ENCODE results near the gene MFF.

Gene MFF, protein sequence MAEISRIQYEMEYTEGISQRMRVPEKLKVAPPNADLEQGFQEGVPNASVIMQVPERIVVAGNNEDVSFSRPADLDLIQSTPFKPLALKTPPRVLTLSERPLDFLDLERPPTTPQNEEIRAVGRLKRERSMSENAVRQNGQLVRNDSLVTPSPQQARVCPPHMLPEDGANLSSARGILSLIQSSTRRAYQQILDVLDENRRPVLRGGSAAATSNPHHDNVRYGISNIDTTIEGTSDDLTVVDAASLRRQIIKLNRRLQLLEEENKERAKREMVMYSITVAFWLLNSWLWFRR

DNA sequence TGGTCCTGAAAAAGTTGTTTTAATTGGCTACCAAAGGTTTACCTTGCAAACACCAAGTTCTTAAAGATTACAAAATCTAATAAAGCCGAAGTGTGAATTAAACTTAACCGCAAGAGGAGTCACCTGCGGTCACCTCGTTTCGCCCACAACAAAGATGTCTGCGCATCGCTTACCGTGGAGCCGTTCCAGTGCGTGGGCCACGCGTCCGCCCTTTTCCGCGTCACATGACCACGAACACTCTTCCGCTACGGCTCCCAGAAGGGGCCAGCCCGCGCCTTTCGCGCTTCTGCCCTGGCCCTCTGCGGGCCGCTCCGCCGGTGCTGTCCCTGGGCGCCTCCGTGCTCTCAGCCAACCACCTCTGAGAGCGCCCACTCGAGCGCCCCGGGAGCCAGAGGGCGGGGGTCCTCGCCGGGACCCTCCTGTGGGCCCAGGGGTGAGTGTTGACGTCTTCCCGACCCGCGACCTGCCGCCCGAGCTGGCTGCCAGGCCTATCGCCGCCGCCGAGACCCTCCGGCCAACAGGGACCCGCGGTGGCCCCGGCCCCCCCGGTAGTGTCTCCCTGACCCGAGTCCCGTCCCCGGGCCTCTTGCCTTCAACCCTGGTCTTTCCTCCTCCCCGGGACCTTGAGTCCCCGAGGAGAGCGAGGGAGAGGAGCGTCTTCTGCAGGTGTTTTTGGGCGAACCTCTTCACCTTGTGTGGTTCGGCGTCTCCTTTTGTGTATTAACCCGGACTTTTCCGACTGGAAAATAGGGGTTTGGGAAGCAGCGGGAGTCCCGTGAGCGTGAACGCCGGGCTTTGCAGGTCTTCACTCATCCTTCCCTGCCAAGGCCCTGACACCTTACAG lies at the start of gene MFF:
TSS of gene MFF (plus strand) at position 257 of the 844 bp plus-strand sequence. CDS start 5,415 bp downstream, outside the sequence.
- DNase-seq (ENCODE audit: low spot score) (peak; percentile 93), FAIRE-seq (peak; percentile 93)

DNA sequence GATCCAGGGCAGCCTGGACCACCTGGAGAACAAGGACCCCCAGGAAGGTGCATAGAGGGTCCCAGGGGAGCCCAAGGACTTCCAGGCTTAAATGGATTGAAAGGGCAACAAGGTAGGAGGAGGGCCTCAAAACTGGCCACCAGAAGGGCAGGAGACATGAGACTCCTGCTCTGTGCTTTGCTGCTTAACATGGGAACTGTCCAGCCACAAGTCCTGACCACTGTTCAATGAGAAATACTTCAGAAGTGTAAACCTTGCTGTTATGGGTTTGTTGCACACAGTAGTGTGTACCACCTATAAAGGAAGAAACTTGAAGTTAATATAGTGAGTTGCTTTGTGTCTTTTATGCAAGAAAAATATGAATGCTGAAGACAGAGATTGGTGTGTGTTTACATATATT lies 44.2 kb upstream of the MFF start:
- FAIRE-seq (no peak), DNase-seq (ENCODE audit: low spot score) (no peak)

DNA sequence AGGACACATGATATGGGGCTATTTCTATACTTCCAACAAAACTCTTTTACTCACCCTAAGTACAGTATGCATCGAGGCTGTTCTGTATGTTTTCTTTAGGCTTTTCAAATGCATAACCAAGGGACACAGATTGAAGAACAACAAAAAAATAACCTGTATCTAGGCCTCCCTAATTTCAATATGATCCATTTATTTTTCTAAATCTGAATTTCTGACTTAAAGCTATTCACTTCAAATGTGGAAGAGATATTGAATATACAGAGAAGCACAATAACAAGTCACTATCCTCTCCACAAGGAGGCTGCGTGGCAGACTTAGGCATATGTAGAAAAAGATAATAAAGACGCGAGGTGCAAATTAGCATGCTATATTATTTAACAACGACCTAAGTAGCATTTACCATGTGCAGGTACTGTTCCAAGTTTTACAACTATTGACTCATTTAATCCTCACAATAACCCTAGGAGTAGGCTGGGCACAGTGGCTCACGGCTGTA lies 39.3 kb upstream of the MFF start:
- FAIRE-seq (no peak), DNase-seq (ENCODE audit: low spot score) (no peak)

DNA sequence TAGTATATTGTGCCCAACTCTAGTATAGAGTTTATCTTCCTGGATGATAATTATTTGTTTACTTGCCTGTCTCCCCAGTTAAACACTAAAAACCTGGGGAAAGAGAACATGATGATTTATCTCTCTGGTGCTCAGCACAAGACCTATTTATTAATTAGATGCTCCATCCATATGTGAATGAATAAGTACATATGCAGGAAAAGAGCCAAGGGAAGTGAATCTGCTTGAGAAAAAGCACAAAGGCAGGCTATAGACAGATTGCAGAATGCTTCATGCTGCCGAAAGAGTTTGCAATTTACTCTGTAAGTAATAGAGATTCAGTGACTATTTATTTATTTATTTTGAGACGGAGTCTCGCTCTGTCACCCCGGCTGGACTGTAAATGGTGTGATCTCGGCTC lies 37.3 kb upstream of the MFF start:
- DNase-seq (ENCODE audit: low spot score) (no peak), FAIRE-seq (no peak)

DNA sequence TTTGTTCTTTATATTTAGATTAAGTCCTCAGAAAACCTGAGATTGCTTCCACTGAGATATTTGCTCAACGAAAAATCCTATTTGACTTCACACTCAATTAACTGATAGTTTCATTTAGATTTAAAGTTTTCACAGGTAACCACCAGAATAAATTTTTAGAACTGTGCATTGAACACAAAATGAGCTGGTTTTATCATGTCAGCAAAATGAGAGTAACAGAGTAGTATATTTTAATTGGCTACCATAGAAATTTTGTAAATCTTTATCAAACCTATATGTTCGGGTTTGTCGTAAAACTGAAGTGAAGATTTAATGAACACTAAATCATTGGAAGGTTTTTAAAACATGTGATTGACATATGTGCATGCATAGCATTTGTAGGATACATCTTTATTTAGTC lies 32.7 kb upstream of the MFF start:
- DNase-seq (ENCODE audit: low spot score) (no peak), FAIRE-seq (no peak)

DNA sequence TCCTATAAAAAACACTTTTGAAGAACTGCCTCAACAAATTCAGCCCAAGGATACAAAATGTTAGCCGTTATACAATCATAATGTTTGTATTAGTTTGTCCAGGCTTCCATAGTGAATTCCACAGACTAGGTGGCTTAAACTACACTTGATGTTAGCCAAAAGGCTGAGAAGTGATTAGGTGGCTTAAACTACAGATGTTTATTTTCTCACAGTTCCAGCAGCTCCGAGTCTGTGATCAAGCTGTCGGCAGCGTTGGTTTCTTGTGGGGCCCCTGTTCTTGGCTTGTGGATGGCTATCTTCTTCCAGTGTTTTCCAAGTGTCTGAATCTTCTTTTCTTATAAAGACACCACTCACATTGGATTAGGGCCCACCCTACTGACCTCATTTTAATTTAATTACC lies 31.5 kb upstream of the MFF start:
- no peak for FAIRE-seq
- DNase-seq (ENCODE audit: low spot score) = no peak

DNA sequence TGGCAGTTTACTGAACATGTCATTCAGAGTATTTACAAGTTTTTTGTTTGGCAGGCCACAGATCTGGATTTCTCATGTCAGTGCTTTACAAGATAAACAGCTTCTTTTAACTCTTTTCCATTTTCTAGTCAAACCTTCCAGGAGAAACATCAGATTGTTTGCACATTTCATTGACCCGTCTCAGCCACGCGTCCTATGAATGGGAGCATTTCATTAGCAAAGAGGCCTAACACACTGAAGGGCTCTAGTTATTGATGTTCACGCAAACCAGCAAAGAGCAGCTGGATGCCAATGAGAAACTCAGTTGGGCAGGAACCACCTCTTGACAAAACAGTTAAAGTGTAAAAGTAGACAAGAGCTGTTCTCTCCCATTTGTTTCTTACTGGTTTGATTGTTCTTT lies 29.2 kb upstream of the MFF start:
- FAIRE-seq (no peak), DNase-seq (ENCODE audit: low spot score) (no peak)

DNA sequence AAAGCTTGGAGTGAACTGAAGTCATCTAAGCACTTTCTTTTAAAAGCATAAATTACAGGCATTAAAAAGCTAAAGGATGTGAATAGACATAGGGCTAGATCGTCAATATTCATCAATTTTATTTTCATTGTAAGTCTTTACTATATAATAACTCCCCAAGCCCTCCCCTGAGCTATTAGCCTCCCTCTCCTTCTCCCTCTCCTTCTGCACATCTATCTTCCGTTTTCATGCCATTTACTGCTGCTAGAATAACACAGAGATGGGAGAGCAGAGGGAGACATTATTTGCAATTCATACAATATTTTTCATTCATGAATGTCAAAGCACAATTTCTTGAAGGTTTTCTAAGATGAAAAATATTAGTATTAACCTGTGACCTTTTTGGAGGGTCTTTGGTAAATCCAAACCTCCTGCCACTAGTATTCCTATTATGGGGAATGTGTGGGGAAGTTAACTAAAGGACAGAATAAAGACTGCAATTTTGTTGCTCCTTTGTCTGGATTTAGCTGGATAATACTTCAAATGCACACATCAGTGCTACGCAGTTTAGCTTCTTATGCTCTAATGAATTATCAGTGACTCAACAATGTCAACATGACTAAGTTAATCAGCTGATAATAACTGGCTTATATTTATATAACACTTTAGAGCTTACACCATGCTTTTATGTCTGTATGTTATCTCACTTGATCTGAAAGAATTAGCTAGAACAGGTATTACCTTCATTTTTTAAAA lies 28.2 kb upstream of the MFF start:
- FAIRE-seq (no peak), DNase-seq (ENCODE audit: low spot score) (no peak)

DNA sequence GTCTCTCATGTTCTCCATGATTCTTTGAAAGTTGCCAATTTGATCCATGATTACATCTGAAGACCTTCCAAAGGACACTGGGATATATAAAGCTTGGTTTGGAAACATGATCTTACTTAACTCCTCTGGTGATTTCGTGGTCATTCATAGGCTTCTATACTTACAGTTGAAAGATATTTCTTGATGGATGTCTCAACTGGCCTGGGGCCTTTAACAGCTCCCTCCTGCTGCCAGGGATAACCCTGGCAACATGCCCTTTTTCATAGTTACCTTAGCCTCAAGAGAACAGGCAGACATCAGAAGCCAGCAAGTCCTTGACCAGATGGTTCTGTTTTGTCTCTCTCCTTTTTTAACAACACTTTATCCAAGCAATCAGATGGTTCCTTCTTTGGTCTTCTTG lies 23.5 kb upstream of the MFF start:
- no peak for FAIRE-seq

DNA sequence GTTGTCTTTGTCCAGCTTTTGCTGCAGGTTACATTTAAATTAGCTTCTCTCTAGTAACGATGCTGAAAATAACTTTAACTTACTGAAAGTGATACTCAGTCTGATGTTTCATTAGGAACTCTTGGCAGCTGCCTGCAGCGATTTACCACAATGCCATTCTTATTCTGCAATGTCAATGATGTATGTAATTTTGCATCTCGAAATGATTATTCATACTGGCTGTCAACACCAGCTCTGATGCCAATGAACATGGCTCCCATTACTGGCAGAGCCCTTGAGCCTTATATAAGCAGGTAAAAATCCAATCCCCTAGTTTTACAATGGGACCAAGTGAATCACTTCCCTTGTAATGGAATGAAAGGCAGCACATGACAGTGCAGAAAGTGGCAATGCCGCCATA lies 16.3 kb upstream of the MFF start:
- DNase-seq (ENCODE audit: low spot score) (peak; percentile 9), FAIRE-seq (no peak)

More for the DNA sequence above, 23.5 kb upstream of the MFF start:
- DNase-seq (ENCODE audit: low spot score) = no peak

DNA sequence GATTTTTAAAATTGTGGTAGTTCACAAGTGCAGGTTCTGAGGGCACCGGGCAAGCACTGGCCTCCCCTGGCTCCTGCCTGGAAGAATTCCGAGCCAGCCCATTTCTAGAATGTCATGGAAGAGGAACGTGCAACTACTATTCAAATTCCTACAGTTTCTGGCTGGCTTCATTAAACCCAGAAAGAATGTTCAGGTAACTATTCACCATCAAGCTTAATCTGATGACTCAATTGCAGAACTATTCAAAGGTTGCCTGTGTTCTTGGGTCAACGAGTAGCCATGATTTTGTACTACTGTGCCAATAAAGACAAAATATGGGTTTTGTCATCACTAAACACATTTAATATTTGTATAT lies 14.3 kb upstream of the MFF start:
- FAIRE-seq (no peak), DNase-seq (ENCODE audit: low spot score) (peak; percentile 49)

DNA sequence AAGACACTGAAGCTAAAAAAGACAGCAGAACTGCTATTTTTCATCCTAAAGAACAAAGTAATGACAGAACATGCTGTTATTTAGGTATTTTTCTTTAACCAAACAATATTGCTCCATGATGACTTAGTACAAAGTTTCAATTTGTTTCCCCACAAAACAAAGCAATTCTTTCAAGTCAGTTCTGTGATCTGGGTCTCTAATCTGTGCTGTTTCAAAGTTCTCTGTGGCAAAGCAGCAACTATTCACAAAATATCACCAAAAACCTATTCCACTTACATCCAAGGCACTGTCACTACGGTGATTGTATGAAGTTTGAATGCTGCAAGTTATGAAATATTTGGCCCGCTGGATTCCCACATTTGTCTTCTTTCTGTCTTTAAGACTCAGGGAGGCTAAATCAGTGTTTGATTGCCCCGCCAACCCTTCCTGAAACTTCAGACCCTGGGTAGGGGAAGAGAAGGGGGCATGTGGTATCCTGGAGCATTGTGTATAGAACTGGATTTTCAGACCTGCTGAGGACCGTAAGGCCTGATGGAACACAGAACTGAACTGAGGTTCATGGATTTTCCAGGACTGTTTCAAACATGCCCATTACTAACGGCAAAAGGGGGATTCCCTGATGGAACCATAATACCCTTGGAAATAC lies 13.1 kb upstream of the MFF start:
- no peak for DNase-seq (ENCODE audit: low spot score)
- FAIRE-seq = peak; percentile 13

DNA sequence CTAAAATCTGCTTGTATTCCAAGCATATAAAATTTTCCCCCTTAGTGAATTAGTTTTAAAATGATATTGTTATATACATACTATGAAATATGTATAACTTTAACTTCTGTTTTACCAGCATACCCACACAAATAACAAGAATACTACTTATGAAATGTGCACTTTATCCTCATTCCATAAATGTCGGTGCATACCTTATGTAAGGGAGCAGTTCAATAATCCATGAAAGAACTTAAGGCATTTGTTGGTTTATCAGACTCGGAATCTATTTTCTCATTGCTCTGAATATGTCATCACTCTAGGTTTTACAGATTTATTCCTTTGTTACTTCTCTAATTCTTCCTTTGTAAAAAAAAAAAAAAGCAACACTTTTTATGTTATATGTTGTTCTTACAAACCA lies 12.5 kb upstream of the MFF start:
- no peak for DNase-seq (ENCODE audit: low spot score)
- no peak for FAIRE-seq

DNA sequence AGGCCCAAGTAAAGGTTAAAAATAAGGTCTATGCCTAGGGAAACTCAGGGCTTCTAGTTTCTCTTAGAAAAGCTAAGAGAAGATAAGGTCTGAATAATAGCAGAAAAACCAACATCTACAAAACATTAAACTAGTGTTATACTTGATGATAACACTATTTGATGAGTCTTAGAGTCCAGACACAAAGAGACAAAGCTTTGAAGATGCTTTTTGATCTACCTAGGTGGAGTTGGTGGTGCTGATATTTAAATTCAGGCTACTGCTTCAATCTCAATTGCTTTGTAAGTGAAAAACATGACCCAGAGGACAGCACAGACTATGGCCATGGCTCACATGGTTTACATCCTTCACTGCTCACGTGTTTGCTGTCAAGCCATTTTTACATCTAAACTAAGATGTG lies 11.7 kb upstream of the MFF start:
- DNase-seq (ENCODE audit: low spot score) (no peak), FAIRE-seq (no peak)

DNA sequence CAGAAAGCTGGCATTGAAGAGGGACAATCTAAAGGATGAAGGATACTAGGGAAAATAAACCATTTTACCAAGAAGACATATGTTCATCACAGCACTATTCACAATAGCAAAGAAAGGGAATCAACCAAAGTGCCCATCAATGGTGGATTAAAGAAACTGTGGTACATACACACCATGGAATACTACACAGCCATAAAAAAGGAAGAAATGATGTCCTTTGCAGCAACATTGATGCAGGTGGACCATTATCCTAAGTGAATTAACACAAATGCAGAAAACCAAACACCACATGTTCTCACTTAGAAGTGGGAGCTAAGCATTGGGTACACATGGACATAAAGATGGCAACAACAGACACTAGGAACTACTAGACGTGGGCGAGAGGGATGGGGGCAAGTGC lies 7.2 kb upstream of the MFF start:
- FAIRE-seq (no peak), DNase-seq (ENCODE audit: low spot score) (no peak)

DNA sequence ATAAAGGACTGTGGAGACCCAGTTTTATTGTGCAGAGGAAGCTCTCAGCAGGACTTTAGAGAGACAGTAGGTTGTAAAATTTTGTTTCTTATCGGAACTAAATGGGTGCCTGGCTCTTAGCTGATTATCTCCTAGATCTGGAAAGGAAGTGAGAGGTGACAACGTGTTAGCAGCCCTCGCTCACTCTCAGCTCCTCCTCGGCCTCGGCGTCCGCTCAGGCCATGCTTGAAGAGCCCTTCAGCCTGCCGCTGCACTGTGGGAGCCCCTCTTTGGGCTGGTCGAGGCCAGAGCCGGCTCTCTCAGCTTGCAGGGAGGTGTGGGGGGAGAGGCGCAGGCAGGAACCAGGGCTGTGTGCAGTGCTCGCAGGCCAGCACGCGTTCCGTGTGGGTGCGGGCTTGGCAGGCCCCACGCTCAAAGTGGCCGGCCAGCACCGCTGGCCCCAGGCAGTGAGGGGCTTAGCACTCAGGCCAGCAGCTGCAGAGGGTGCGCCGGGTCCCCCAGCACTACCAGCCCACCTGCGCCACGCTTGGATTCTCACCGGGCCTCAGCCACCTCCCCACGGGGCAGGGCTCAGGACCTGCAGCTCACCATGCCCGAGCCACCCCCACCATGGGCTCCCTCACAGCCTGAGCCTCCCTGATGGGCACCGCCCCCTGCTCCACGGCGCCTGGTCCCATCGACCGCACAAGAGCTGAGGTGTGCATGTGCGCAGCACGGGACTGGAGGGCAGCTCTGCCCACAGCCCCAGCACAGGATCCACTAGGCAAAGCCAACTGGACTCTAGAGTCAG lies 4.6 kb upstream of the MFF start:
- FAIRE-seq = no peak
- no peak for DNase-seq (ENCODE audit: low spot score)

DNA sequence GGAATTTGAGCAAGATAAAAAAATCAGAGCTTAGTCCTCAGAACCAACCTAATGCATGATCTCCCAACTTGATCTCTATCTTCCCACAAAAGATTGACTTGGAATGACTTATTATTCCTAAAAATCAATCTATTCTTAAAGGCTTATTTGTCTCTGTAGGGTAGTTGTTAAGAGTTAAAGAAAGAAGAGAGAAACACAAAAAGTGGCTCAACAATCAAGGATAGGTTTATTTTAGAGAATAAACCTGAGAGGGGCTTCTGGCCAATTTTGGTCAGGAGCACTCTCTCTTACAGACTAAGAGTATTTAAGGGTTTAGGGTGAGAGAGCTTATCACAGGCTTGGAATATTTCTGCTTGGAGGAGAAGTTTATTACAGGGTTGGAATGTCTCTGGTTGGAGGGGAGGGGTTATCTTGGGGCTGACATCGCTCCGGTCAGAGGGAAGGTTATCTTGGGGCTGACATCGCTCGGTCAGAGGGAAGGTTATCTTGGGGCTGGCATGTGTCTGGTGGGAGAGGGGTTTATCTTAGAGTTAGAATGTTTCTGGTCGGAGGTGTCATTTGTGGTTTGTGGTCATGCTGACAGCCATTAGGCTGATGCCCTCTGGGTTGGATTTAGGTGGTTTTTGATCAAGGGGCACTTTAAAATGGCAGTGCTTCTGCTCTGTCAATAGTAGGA lies 2.4 kb upstream of the MFF start:
- DNase-seq (ENCODE audit: low spot score) = no peak
- FAIRE-seq = no peak

DNA sequence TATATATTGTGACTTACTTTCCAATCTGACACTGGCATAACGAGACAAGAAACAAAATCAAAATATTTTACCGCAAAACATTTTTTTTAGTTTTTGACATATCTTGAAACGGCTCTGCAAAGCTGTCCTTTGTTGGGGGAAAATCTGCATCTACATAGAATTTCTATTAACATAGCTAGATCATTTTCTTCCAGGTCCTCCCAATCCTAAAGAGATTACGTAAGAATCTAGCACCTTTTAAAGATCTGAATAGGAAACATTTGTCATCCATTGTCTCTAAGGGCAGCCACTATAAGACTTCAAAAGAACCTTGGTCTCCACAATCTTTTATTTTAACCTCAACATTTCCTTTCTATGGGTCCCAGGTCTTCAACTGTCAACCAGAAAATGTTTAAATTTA lies 1.2 kb upstream of the MFF start:
- no peak for DNase-seq (ENCODE audit: low spot score)
- FAIRE-seq = no peak

DNA sequence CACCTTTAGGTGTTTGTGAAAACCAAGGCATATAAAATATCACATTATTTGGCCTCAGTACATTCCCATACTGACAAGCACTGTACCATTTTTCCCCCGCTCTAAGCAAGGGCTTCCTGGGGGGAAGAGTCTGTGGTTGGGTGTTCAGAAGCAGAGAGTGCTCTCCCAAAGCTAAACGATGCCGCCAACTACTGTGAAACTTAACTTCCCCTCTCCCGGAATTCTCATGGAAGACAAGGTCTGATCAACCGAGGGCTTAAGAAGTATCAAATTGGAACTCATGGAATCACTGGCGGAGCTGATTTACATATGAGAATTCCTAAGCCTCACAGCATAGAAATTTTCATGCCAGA lies 433 bp upstream of the MFF start:
- DNase-seq (ENCODE audit: low spot score) = peak; percentile 31
- FAIRE-seq = no peak

DNA sequence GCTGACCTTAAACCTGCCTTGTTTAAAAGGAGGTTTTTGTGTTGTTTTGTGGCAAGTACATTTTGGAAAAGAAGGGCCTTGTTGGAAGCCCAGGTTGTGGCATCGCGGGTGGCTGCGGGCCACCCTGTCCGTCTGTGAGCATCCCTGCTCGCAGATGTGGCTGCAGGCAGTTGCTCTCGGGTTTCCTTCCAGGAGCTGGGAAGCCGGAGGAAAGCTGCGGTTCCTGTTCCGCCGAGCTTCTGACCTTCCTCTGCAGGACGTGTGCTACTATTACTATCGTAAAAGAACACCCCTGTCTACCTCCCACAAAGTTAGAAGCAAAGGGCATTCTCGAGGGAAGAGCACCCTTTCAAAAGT lies 766 bp downstream of the MFF start:
- FAIRE-seq = no peak

More for the DNA sequence above, 766 bp downstream of the MFF start:
- DNase-seq (ENCODE audit: low spot score) = peak; percentile 30
